Stimulated activated CD8-positive, alpha-beta memory T cell treated with anti-CD3 and anti-CD28 coated beads, Interleukin-4, amount 100 ng/mL, for 48 hours (primary cell): ENCODE results near the gene HNRNPL.
"Not testable (repeated sequence)": the region's sequence is repeated elsewhere in the genome, so short reads cannot be mapped to it uniquely, and the experiment has no call there.

Source experiments
- DNase-seq: peaks from one replicate; pipeline ENCODE4 v3.0.0-alpha.2; 2020

HNRNPL gene

GRCh38 chr19:38869160-38869835 lies 19.5 kb upstream of the HNRNPL start:
- peak; percentile 61 for DNase-seq

- no peak for DNase-seq
Measured at GRCh38 chr19:38868551-38868950, 18.8 kb upstream of the HNRNPL start.

GRCh38 chr19:38867171-38867780 lies 17.5 kb upstream of the HNRNPL start:
- DNase-seq = no peak

GRCh38 chr19:38862321-38863059 lies 12.7 kb upstream of the HNRNPL start:
- DNase-seq = no peak

GRCh38 chr19:38861368-38861767 lies 11.6 kb upstream of the HNRNPL start:
- DNase-seq = no peak

- not testable (repeated sequence) for DNase-seq
Measured at GRCh38 chr19:38859631-38860204, 9.9 kb upstream of the HNRNPL start.

GRCh38 chr19:38856813-38857212 lies 7.0 kb upstream of the HNRNPL start:
- no peak for DNase-seq

- DNase-seq = not testable (repeated sequence)
Measured at GRCh38 chr19:38855751-38856150, 6.0 kb upstream of the HNRNPL start.

- DNase-seq = not testable (repeated sequence)
Measured at GRCh38 chr19:38854961-38855360, 5.2 kb upstream of the HNRNPL start.

- DNase-seq = no peak
Measured at GRCh38 chr19:38853214-38853613, 3.4 kb upstream of the HNRNPL start.

GRCh38 chr19:38852231-38853044 lies 2.7 kb upstream of the HNRNPL start:
- peak; percentile 75 for DNase-seq

GRCh38 chr19:38851622-38852230 lies 1.9 kb upstream of the HNRNPL start:
- DNase-seq = peak; percentile 94

GRCh38 chr19:38850976-38851621 lies 1.3 kb upstream of the HNRNPL start:
- peak; percentile 64 for DNase-seq

- DNase-seq = peak; percentile 98
Measured at GRCh38 chr19:38850436-38850975, 720 bp upstream of the HNRNPL start.

- peak; percentile 99 for DNase-seq
Measured at GRCh38 chr19:38849147-38849859, 483 bp downstream of the HNRNPL start.

- DNase-seq = no peak
Measured at GRCh38 chr19:38848299-38849146, 1.3 kb downstream of the HNRNPL start.

- DNase-seq = no peak
Measured at GRCh38 chr19:38846097-38846496, 3.7 kb downstream of the HNRNPL start.

- DNase-seq = no peak
Measured at GRCh38 chr19:38845374-38846024, 4.3 kb downstream of the HNRNPL start.

- DNase-seq = no peak
Measured at GRCh38 chr19:38844093-38844686, 5.6 kb downstream of the HNRNPL start.
